ENCODE data around the gene OR2C1. TPM values are rescaled to one million over a fixed set of nuclear protein-coding genes. Genes with fewer than 3 reads are reported as not detected.

OR2C1 gene
- total RNA-seq, 1 donor from 2014 or later: 0.07 TPM

DNA sequence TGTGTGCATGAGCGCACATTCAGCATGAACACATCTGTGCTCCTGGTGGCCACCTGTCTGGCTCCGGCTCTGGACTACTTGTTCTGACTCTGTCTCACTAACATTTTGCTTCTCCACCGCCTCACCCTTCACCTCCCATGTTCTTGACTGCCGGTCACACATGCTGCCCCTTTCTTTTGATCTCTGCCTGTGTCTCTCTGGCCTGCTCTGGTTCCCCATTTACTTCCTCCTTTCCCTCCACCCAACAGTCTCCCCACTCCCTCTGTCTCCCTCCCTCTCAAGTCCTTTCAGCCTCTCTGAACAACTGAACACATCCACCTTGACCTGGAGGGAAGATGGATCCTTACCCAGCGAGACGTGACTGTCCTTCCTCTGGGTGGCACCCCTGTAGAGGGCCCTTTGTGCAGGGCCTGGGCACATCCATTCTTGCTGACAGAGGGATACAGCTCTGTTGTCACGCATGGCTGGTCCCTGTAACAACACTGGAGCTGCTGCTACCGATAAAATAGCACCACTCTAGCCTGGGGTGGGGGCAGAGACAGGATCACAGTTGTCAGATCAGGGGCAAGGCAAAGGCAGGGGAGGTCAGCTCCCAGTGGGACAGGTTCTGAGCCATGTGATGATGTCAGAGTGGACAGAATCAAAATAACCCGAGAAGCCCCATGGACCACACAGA is 34.1 kb downstream of the OR2C1 start:
- DNase-seq (ENCODE audit: low read depth, low spot score): no peak

DNA sequence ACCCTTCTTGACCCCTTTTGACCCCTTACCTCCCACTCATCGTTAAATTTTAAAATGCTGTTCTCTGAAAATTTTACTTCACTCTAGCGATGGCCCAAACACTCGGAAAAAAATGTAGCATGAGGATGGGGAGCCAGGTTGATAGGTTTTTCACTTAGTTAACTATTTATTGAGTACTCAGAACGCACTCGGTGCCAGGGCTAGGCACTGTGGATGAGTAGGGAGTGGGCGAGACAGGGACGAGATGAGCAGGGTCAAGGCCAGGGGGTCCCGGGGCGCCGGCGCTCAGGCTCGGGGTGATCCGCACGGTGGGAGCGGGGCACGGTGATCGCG is 44.7 kb downstream of the OR2C1 start:
- no peak for DNase-seq (ENCODE audit: low read depth, low spot score)

DNA sequence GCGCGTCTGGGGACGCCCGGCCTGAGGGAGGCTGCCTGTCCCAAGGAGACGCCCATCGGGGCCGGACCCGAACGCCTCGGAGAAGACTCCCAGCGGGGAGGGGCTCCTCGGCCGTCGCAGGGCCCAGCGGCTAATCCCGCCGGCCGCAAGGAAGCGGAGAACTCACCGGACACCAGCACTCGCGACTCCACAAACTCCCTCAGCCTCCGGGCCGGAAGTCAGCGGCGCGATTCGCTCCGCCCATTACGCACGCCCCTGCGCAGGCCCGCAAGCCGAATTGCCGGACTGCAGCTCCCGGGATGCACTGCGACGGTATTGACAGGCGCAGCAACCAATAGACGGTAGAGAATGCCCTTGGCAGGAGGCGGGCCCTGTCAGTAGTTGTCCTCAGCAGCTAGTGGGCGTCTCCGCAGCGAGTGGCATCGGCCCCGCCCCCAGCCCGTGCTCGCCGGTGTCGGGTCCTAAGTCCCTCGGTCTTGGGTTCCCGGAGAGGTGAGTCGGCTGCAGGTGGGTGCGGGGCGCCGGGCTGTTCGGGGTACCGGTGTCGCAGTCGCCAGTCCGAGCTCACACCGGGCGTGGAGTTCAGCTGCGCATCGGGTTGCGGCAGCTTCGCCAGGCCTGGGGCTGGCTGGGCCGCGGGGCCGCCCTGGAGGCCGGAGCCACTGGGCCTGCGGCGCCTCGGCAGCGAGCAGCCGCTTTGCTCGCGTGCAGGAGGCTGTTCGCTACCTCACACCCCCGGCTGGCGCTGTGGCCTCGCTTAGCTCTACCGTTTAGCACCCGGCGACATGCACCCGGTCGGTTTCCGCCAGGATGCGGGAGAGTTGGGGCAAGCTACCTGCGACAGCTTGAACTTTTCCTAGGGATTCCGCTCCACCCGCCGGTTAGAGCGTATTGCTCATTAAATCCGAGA is 45.3 kb downstream of the OR2C1 start, which contains the start of the genes ZNF174 and ZSCAN32:
Gene ZNF174 (plus strand): TSS at position 437 of the 910 bp plus-strand sequence. CDS start 790 bp downstream, outside the sequence.
Gene ZSCAN32 (minus strand): TSS at position 226 of the 910 bp plus-strand sequence. CDS start 3,447 bp downstream, outside the sequence.
- peak; percentile 97 for DNase-seq (ENCODE audit: low read depth, low spot score)

DNA sequence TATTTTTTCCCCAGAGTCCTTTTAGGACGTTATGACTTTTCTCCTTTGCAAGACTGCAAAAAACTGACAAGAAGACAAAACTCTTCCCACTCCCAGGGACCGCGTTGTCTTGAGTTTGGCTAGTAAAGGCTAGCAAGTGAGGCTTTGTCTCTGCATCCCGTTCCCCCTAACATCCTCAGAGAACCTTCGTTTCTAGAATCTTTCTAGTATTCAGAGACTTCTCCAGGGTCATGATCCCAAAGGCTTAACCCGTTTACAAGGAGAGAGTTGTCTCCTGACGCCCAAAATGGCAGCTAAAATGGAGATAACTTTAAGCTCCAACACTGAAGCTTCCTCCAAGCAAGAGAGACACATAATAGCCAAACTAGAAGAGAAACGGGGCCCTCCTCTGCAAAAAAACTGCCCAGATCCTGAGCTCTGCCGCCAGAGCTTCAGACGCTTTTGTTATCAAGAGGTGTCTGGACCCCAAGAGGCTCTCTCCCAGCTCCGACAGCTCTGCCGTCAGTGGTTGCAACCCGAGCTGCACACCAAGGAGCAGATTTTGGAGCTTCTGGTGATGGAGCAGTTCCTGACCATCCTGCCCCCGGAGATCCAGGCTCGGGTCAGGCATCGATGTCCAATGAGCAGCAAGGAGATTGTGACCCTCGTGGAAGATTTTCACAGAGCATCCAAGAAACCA is 46.2 kb downstream of the OR2C1 start:
- DNase-seq (ENCODE audit: low read depth, low spot score): no peak

Other genes with a start within 250 kb of the OR2C1 start
- gene ZNF205, start 243.3 kb upstream of the OR2C1 start, total RNA-seq: 21.3 and 22.5 TPM in 2 replicates
- gene ZNF213, start 220.9 kb upstream of the OR2C1 start, total RNA-seq: 4.8 and 5.0 TPM in 2 replicates
- 0.13 TPM in 1 of 2 replicates, not detected in the other for gene OR1F1, start 167.7 kb upstream of the OR2C1 start, total RNA-seq
- gene ZNF200, start 120.7 kb upstream of the OR2C1 start, total RNA-seq: 10.6 and 12.9 TPM in 2 replicates
- not detected in 2 replicates for gene MEFV, start 99.3 kb upstream of the OR2C1 start, total RNA-seq
- 39.6 and 52.1 TPM in 2 replicates for gene ZNF263, start 72.4 kb upstream of the OR2C1 start, total RNA-seq
- 3.4 and 4.7 TPM in 2 replicates for gene TIGD7, start 50.5 kb upstream of the OR2C1 start, total RNA-seq
- 17.6 and 20.3 TPM in 2 replicates for gene ZNF75A, start 50.4 kb upstream of the OR2C1 start, total RNA-seq
- 8.9 and 11.9 TPM in 2 replicates for gene ZSCAN32, start 45.1 kb downstream of the OR2C1 start, total RNA-seq
- gene ZNF174, start 45.3 kb downstream of the OR2C1 start, total RNA-seq: 6.2 and 7.9 TPM in 2 replicates
- gene ZNF597, start 87.6 kb downstream of the OR2C1 start, total RNA-seq: 2.2 and 2.9 TPM in 2 replicates
- gene NAA60, start 87.8 kb downstream of the OR2C1 start, total RNA-seq: 11.8 and 12.7 TPM in 2 replicates
- not detected in 2 replicates for gene C16orf90, start 139.6 kb downstream of the OR2C1 start, total RNA-seq
- gene CLUAP1, start 145.1 kb downstream of the OR2C1 start, total RNA-seq: 11.1 and 13.6 TPM in 2 replicates
- 1.4 and 2.0 TPM in 2 replicates for gene NLRC3, start 221.5 kb downstream of the OR2C1 start, total RNA-seq

All from pulmonary artery endothelial cell (primary cell).